BE2C (cell line): ENCODE data around the gene ACER3.
"Not testable (repeated sequence)": the region's sequence is repeated elsewhere in the genome, so short reads cannot be mapped to it uniquely, and the experiment has no call there.

Experiments used
- DNase-seq: peaks from one replicate; pipeline ENCODE4 v3.0.0-alpha.2; 2020
- H3K27me3 ChIP-seq: fragments of 250-450 bp; sonication (Bioruptor Pico); 2 replicates; pipeline ENCODE4 v1.5.1; 2020; ENCODE audit warnings: mild to moderate bottlenecking
- H3K36me3 ChIP-seq: fragments of 250-450 bp; sonication (Bioruptor Pico); 2 replicates; pipeline ENCODE4 v1.5.1; 2020; ENCODE audit warnings: mild to moderate bottlenecking
- H3K4me1 ChIP-seq: fragments of 250-450 bp; sonication (Bioruptor Pico); 2 replicates; pipeline ENCODE4 v1.5.1; 2020
- H3K4me3 ChIP-seq: 2 replicates; pipeline ENCODE4 v1.5.1; 2011; ENCODE audit warnings: low read depth, low read length
- H3K9me3 ChIP-seq: fragments of 250-450 bp; sonication (Bioruptor Pico); 2 replicates; pipeline ENCODE4 v1.5.1; 2020
- TF ChIP-seq, protein P1 (sequence below): IDR thresholded peaks from 2 replicates; pipeline ENCODE4 v1.5.1; 2012; ENCODE audit warnings: mild to moderate bottlenecking, low read depth, low read length

Gene ACER3

DNA sequence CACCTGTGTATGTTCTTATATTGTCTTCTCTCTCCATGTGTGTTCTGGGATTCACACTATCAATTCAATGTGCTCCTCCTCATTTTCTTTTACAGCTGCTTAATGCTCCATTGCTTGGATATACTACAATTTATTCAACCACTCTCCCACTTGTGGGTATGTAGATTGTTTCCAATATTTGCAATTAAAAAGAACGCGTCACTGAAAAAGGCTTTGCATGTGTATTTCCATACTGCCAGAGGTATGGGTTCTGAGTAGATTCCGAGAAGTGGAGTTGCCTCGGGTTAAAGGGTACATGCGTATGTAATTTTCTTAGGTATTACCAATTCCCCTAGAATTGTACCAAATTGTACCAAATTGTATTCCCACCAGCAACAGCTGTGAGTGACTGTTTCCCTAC is 199.1 kb downstream of the ACER3 start:
- Histone ChIP-seq H3K4me1 (no peaks in the 10 kb centered on the region), H3K4me3 (no peak overlapping the region), H3K27me3 (no peaks in the 10 kb centered on the region), H3K36me3 (no peaks in the 10 kb centered on the region), H3K9me3 (peaks cover 5% of the 10 kb centered on the region)
- TF ChIP-seq, protein P1, sequence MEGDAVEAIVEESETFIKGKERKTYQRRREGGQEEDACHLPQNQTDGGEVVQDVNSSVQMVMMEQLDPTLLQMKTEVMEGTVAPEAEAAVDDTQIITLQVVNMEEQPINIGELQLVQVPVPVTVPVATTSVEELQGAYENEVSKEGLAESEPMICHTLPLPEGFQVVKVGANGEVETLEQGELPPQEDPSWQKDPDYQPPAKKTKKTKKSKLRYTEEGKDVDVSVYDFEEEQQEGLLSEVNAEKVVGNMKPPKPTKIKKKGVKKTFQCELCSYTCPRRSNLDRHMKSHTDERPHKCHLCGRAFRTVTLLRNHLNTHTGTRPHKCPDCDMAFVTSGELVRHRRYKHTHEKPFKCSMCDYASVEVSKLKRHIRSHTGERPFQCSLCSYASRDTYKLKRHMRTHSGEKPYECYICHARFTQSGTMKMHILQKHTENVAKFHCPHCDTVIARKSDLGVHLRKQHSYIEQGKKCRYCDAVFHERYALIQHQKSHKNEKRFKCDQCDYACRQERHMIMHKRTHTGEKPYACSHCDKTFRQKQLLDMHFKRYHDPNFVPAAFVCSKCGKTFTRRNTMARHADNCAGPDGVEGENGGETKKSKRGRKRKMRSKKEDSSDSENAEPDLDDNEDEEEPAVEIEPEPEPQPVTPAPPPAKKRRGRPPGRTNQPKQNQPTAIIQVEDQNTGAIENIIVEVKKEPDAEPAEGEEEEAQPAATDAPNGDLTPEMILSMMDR = no peak
- no peak for DNase-seq

DNA sequence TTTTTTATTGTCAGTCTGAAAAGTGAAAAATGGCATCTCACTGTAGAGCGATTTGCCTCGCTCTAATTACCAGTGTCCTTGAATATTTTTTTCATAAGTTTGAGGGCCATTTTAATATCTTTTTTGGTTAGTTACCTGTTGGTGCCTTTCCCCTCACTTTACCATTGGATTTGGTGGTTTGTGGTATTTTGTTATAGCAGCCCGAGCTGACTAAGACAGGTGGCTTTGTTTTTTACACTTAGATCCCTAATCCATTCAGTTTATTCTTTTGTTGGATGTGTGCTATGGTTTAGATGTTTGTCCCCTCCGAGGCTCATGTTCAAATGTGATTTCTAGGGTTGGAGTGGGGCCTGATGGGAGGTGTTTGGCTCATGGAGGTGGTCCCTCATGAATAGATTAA is 199.5 kb downstream of the ACER3 start:
- TF ChIP-seq, protein P1 = no peak
- Histone ChIP-seq H3K9me3 (peaks cover 5% of the 10 kb centered on the region), H3K27me3 (no peaks in the 10 kb centered on the region), H3K4me1 (no peaks in the 10 kb centered on the region), H3K36me3 (no peaks in the 10 kb centered on the region), H3K4me3 (no peak overlapping the region)
- DNase-seq = no peak

DNA sequence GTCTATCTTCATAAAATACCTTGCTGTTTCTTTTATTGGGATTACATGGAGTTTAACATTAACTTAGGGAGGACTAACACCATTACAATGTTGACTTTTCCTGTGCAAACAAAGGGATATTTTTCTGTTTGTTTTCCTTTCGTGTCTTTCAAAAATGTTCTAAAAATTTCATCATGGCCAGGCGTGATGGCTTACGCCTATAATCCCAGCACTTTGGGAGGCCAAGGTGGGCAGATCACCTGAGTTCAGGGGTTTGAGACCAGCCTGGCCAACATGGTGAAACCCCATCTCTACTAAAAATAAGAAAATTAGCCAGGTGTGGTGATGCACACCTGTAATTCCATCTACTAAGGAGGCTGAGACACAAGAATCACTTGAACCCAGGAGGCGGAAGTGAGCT is 200.5 kb downstream of the ACER3 start:
- H3K36me3 ChIP-seq, H3K4me1 ChIP-seq, H3K9me3 ChIP-seq, H3K27me3 ChIP-seq, H3K4me3 ChIP-seq, DNase-seq: not testable (repeated sequence)

DNA sequence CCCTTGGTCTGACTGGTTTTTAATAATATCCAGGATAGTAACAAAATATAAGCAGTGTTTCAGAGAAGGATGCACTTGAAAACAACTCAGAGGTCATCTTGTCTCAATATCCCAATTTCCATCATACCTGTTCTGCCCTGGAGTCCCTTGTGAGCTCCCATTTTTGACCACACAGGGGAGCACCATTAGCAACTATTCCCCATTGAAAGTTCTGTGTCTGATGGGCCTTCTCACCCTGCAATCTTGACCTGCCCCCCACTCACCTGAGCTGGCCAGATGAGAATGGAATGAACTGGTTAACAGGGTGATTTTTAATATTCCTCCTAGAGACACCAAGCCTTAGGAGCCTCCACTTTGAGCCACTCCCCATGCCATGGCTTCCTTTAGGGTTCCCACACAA is 202.2 kb downstream of the ACER3 start:
- 0 out of 2 replicates have a peak, but pooled peaks cover 4% of the 10 kb centered on the region for H3K4me1 ChIP-seq

DNA sequence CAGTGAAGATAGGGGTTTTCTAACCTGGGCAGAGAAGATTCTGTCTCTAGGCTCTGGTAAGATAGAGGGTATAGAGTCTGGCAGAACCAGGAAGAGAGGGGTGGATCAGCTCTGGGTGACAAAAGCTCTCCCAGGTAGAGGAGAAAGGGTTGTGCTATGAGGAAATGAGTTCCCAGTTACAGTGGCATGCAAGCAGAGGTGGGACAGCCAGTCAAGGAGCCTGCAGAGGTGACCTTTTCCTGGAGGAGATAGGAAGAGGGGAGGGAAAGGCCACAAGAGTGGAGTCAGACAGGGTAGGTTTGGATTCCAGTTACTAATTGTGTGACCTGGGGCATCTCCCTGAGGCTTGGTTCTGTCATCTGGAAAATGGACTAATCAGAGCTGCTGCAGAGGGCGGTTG is 202.7 kb downstream of the ACER3 start:
- DNase-seq = no peak
- Histone ChIP-seq H3K4me3 (no peak overlapping the region), H3K36me3 (no peaks in the 10 kb centered on the region), H3K27me3 (no peaks in the 10 kb centered on the region), H3K9me3 (no peaks in the 10 kb centered on the region), H3K4me1 (0 out of 2 replicates have a peak, but pooled peaks cover 4% of the 10 kb centered on the region)
- TF ChIP-seq, protein P1 = no peak

More for the DNA sequence above, 202.2 kb downstream of the ACER3 start:
- TF ChIP-seq, protein P1 = no peak
- no peaks in the 10 kb centered on the region for H3K9me3 ChIP-seq
- H3K4me3 ChIP-seq = no peak overlapping the region
- H3K36me3 ChIP-seq = no peaks in the 10 kb centered on the region
- H3K27me3 ChIP-seq = no peaks in the 10 kb centered on the region
- DNase-seq = no peak

DNA sequence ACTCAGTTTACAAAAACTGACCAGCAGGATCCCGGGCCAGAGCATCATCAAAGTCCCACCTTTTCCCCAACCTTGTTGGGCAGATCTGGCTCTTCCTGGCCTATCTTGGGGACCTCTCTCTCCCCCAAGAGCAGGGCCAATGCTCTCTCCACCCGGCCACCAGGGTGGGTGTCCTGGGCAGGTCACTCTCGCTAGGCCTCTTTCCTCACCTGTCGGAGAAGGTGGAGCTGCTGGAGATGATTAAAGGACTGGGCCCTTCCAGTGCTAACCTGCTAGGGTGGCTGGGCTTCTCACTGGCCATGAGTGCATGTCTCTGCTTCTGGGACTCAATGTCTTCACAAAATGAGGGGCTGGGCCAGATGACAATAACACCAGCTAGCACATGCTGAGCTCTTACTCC is 203.1 kb downstream of the ACER3 start:
- no peak for DNase-seq
- TF ChIP-seq, protein P1 = no peak

More for the DNA sequence above, 203.1 kb downstream of the ACER3 start:
- no peaks in the 10 kb centered on the region for H3K27me3 ChIP-seq
- H3K36me3 ChIP-seq = no peaks in the 10 kb centered on the region
- H3K9me3 ChIP-seq = no peaks in the 10 kb centered on the region
- H3K4me3 ChIP-seq = no peak overlapping the region
- peaks cover 6% of the 10 kb centered on the region; the same call in 1 of the 2 replicates for H3K4me1 ChIP-seq
